HG02763 (cell line): ENCODE results near the gene NBEA.
"Not testable (repeated sequence)": the region's sequence is repeated elsewhere in the genome, so short reads cannot be mapped to it uniquely, and the experiment has no call there.

ENCODE experiments used
- ATAC-seq: cut with Tn5 transposase; IDR thresholded peaks from one replicate; pipeline ENCODE4 v1.9.1; 2021; ENCODE audit warnings: mild to moderate bottlenecking, moderate library complexity; ENCODE audit not compliant: unreplicated experiment

NBEA gene

DNA sequence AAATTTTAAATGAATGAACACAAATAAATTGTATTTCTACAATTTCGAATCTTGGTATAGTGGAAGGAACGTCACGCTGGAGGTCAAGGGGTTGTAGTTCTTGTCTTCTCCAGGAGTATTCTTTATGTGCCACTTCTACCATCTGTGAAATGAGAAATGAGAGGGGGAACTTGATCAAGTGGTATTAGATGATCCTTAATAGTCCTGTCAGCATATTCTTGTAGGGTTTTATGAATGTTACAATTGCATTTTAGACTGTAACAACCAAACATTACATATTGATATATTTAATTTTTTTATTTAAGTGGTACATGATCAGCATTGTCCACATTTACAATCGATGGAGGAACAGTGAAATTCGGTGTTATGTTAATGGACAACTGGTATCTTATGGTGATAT is 113.6 kb downstream of the NBEA start:
- no peak for ATAC-seq

GRCh38 chr13:35057858-35058257 is 115.8 kb downstream of the NBEA start:
- no peak for ATAC-seq

DNA sequence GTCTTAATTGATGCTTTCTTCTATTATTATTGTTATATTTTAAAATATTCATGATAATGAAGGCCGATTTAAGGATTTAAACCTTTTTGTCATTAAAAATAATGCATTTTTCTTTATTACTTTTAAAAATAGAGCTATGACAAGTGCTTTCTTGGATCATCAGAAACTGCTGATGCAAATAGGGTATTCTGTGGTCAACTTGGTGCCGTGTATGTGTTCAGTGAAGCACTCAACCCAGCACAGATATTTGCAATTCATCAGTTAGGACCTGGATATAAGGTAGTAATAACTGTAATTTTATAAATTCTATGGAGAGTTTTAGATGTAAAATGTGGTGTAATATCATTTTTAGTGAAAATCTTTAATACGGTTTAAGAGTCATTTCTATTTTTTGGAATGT is 116.5 kb downstream of the NBEA start:
- not testable (repeated sequence) for ATAC-seq

GRCh38 chr13:35086667-35087066 is 144.6 kb downstream of the NBEA start:
- no peak for ATAC-seq

DNA sequence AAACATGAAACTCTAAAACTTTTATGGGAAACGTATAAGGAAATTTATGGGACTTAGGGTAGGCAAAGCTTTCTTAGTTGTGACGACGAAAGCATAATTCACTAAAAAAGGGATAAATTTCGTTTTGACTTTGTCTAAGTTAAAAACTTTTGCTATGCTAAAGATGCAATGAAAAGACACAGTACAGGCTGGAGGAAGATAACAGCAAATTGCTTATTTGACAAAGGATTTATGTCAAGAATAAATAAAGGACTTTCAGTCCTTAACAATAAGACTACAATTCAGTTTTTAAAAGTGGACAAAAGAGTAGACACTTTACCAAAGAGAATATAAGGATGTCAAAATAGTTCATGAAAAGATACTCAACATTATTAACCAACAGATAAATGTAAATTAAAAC is 150.2 kb downstream of the NBEA start:
- ATAC-seq: no peak

GRCh38 chr13:35092751-35093150 is 150.7 kb downstream of the NBEA start:
- ATAC-seq: no peak

- no peak for ATAC-seq
Measured at GRCh38 chr13:35093356-35093755, 151.3 kb downstream of the NBEA start.

- not testable (repeated sequence) for ATAC-seq
Measured at GRCh38 chr13:35106771-35107170, 164.7 kb downstream of the NBEA start.

- ATAC-seq: no peak
Measured at GRCh38 chr13:35107535-35107934, 165.5 kb downstream of the NBEA start.

- ATAC-seq: not testable (repeated sequence)
Measured at GRCh38 chr13:35113612-35114011, 171.5 kb downstream of the NBEA start.

DNA sequence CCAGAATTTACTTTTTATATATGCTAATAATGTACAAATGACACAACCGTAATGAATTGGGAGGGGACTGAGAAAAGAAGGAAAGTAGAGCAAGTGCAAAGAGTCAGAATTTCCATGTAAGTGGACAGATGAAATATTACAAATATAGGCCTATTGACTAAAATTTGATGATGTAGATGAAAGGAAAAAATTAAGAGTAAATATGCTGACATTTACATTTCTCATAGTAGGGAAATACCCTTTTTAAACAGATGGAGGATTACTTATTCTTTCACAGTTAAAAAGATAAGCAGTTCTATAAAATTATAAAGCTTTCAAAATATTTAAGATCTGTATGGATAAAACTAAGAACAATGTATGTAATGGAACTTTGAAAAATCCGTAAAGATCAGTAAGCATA is 185.4 kb downstream of the NBEA start:
- no peak for ATAC-seq

DNA sequence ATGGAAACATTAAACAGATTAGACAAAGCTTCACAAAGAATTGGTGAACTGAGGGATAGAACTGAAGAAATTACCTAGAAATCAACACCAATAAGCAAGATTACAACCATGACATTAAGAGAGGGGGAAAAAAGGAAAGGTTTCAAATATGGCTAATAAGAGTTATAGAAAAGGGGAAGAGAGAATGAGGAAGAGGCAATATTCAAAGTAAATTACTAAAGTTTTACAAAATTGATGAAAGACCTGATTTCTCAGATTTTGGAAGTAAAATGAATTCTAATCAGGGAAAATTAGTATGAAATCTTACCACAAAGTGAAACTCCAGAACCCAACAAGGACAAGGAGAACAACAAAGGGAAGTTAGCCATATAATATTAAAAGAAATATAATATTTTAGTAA is 187.4 kb downstream of the NBEA start:
- no peak for ATAC-seq

DNA sequence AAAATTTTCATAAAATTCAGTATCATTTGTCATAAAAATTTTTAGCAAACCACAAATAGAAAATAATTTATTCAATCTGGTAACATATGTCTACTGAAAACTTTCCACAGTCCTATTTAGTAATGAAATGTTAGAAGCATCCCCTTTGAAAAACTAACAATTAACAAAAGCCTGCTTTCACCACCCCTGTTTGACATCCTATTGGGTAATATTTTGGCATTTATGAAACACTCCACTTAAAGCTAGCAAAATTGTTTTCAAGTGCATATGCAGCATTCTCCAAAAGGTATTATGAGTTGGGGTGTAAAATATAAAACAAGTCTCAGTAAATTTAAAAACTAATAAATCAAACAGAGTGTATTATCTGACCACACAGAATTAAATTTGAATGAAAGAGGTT is 189.4 kb downstream of the NBEA start:
- ATAC-seq: no peak

GRCh38 chr13:35136585-35136984 is 194.5 kb downstream of the NBEA start:
- ATAC-seq: no peak

DNA sequence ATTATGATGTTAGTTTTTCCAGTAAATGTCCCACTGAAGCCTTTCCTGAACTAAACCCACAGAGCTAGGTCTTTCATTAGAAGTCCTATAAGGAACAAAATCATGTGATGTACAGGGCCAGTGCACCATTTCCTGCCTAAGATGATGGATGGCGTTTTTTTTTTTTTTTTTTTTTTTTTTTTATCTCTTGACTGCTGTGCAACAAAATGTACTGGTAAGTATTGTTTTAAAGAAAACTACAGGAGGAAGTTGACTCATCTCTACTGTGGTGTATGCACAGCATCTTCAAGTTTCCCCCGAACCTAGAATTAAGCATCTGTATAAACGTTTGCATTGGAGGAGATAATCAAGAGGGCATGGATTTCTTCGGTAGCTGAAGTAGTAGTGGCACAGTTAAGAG is 197.5 kb downstream of the NBEA start:
- no peak for ATAC-seq

- ATAC-seq: no peak
Measured at GRCh38 chr13:35140321-35140720, 198.3 kb downstream of the NBEA start.

- ATAC-seq: no peak
Measured at GRCh38 chr13:35140831-35141230, 198.8 kb downstream of the NBEA start.

DNA sequence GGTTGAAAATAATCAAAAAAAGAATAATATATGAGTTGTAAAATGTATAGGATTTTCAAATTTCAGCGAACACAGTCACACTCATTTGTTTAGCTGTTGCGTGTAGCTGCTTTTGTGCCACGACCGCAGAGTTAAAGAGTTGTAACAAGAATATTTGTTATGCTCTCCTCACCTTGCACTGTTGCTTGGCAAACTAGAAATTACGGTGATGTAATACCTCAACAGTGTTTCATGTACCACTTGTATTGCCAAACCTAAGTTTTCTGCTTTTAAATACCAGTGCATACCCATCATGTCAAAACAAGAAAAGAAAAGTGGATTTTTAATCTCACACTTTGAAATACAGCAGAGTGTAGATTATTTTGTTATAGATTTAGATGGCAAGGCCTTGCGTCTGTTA is 201.1 kb downstream of the NBEA start:
- ATAC-seq: no peak

DNA sequence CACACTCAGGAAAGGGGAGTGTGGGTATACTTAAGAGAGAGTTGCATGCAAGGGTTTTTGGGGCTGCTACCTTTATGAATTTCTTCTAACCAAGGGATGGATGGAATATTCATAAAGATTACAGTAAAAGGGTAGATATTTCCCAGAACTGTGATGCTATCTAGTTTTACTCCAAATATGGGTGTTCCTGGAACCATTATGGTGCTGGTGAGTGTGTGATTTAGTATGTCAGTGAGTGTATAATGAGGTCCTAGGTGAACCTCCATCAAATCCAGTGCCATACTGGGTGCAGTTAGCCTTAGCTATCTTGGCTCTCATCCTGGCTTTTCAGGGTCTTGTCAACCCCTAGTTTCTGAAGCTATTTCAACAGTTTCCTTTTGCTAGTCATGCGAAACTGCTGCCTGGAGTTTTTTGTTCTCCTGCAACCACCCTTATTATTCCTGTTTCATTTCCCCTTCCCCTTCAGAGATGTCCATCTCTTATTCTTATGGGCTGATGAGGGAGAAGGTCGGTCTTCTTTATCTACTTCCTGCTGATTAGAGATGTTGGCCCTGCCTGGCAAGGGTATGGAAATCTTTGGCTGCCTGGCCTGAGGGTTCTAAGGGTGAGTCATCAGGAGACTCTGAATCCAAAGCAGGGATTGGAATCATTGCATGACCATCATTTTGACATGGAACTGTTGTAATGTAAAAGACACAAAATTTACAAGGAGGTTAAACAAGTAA is 202.3 kb downstream of the NBEA start:
- no peak for ATAC-seq

DNA sequence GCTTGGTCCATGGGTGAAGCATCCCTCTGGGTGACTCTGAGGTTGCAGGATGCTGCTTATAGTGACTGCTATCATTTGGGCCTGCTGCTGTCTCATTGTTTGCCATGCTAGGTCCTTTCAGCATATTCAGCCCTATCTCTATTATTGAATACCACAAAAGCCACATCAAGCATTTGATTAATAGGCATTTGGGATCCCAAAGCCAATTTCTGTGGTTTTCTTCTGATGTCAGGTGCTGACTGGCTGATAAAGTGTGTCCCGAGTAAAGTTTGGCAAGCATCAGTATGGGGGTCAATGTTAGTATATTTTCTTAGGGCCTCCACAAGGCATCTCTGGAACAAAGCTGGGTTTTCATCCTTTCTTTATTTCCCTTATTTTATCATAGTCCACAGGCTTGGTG is 204.6 kb downstream of the NBEA start:
- no peak for ATAC-seq

- ATAC-seq: no peak
Measured at GRCh38 chr13:35157143-35157755, 215.2 kb downstream of the NBEA start.

DNA sequence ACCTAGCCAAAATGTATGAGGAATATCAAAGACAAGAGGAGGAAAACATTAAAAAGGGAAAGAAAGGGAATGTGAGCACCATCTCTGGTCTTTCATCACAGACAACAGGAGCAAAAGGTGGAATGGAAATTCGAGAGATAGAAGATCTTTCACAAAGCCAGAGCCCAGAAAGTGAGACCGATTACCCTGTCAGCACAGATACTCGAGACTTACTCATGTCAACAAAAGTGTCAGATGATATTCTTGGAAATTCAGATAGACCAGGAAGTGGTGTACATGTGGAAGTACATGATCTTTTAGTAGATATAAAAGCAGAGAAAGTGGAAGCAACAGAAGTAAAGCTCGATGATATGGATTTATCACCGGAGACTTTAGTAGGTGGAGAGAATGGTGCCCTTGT is 217.0 kb downstream of the NBEA start:
- ATAC-seq: no peak

DNA sequence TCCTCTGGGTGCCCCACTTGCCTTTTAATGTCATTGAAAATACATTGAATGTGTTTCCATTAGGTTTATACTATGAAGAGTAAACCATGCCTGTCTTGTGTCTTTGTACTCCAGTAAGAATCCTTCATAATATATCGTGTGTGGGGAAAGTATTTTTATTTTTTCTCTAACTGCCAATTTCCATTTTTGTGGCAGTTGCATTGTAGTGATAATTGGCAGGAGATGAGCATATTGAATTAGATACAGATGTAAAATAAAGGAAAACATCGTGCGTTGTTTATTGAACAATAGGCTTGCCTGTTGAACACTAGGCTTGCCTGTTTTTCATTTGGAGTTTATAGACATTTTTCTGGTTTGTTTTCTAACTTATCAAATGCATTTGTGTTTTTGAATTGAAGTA is 218.8 kb downstream of the NBEA start:
- ATAC-seq: no peak
